ENCODE measurements around the gene SYMPK.

Gene SYMPK

DNA sequence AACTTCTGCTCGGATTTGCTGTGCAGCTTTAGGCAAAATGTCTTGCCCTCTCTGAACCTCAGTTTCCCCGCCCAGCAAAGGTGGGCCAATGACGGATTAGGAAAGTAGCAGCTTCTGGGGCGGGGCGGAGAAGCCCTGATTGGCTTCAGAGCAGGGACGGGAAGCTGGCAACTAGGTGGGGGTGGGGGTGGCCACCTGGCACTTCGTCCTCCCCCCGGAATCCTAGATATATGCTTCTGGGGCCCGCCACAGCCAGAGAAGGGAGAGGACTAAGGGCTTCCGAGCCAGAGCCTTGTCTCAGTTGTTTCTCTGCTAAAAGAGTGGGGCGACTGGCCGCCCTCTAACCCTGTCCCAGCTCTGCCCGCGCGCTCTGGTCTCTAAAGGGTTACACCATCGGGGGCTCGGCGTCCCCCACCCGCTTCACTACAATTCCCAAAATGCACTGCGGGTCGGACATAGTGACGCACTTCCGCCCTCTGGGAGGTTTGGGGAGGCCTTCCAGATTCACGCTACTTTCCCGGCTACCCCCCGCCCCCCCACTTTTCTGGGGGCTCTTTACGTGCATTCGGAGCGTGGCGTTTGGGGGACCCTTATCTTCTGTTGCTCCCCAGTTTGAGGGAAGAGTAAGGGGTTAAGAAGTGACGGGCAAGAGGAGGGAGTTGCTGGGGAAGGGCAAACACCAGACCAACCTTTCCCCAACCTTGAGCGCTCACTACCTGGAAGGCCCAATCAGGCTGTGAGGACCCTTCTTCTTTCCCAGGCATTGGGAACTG is 23.7 kb upstream of the SYMPK start (continued):
- TF ChIP-seq ZNF610 (tag by site-specific recombination; IDR thresholded peaks at IDR 0.05; ENCODE audit: borderline replicate concordance) (no peak), ZNF157 (tag by site-specific recombination; IDR thresholded peaks at IDR 0.05) (no peak), ZNF10 (tag by site-specific recombination; IDR thresholded peaks at IDR 0.05) (no peak), ZNF792 (tag by site-specific recombination; IDR thresholded peaks at IDR 0.05) (no peak), ZNF174 (tag by site-specific recombination; IDR thresholded peaks at IDR 0.05) (no peak), ZFP41 (tag by site-specific recombination; IDR thresholded peaks at IDR 0.05; ENCODE audit: borderline replicate concordance) (no peak), ZBTB21 (tag by site-specific recombination; IDR thresholded peaks at IDR 0.05) (peak; percentile 95), ZNF26 (tag by site-specific recombination; IDR thresholded peaks at IDR 0.05) (no peak), ZNF16 (tag by site-specific recombination; IDR thresholded peaks at IDR 0.05; ENCODE audit: low read depth) (no peak), ZNF302 (tag by site-specific recombination; IDR thresholded peaks at IDR 0.05; ENCODE audit: low read depth) (no peak), OSR2 (tag by site-specific recombination; IDR thresholded peaks at IDR 0.05) (no peak), ZSCAN30 (tag by site-specific recombination; IDR thresholded peaks at IDR 0.05) (0 out of 2 replicates have a peak, but pooled peaks have one; percentile 11), ZNF366 (tag by site-specific recombination; conservative IDR thresholded peaks at IDR 0.05) (no peak), SP2 (tag by site-specific recombination; IDR thresholded peaks at IDR 0.05) (peak; percentile 64), ZNF155 (tag by site-specific recombination; IDR thresholded peaks at IDR 0.05) (no peak), FEZF1 (tag by site-specific recombination; IDR thresholded peaks at IDR 0.05) (no peak), ZNF501 (tag by site-specific recombination; IDR thresholded peaks at IDR 0.05) (no peak), HIC1 (tag by site-specific recombination; IDR thresholded peaks at IDR 0.05) (peak; percentile 80), MZF1 (tag by site-specific recombination; IDR thresholded peaks at IDR 0.05; ENCODE audit: borderline replicate concordance) (no peak)
- TF ChIP-seq, protein P1, sequence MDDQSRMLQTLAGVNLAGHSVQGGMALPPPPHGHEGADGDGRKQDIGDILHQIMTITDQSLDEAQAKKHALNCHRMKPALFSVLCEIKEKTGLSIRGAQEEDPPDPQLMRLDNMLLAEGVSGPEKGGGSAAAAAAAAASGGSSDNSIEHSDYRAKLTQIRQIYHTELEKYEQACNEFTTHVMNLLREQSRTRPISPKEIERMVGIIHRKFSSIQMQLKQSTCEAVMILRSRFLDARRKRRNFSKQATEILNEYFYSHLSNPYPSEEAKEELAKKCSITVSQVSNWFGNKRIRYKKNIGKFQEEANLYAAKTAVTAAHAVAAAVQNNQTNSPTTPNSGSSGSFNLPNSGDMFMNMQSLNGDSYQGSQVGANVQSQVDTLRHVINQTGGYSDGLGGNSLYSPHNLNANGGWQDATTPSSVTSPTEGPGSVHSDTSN (CRISPR knock-in tag; IDR thresholded peaks at IDR 0.05): 0 out of 2 replicates have a peak, but pooled peaks have one; percentile 38
- TF ChIP-seq, protein P2, sequence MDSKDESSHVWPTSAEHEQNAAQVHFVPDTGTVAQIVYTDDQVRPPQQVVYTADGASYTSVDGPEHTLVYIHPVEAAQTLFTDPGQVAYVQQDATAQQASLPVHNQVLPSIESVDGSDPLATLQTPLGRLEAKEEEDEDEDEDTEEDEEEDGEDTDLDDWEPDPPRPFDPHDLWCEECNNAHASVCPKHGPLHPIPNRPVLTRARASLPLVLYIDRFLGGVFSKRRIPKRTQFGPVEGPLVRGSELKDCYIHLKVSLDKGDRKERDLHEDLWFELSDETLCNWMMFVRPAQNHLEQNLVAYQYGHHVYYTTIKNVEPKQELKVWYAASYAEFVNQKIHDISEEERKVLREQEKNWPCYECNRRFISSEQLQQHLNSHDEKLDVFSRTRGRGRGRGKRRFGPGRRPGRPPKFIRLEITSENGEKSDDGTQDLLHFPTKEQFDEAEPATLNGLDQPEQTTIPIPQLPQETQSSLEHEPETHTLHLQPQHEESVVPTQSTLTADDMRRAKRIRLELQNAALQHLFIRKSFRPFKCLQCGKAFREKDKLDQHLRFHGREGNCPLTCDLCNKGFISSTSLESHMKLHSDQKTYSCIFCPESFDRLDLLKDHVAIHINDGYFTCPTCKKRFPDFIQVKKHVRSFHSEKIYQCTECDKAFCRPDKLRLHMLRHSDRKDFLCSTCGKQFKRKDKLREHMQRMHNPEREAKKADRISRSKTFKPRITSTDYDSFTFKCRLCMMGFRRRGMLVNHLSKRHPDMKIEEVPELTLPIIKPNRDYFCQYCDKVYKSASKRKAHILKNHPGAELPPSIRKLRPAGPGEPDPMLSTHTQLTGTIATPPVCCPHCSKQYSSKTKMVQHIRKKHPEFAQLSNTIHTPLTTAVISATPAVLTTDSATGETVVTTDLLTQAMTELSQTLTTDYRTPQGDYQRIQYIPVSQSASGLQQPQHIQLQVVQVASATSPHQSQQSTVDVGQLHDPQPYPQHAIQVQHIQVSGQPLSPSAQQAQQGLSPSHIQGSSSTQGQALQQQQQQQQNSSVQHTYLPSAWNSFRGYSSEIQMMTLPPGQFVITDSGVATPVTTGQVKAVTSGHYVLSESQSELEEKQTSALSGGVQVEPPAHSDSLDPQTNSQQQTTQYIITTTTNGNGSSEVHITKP (tag by site-specific recombination; IDR thresholded peaks at IDR 0.05): peak; percentile 98
- TF ChIP-seq, protein P3, sequence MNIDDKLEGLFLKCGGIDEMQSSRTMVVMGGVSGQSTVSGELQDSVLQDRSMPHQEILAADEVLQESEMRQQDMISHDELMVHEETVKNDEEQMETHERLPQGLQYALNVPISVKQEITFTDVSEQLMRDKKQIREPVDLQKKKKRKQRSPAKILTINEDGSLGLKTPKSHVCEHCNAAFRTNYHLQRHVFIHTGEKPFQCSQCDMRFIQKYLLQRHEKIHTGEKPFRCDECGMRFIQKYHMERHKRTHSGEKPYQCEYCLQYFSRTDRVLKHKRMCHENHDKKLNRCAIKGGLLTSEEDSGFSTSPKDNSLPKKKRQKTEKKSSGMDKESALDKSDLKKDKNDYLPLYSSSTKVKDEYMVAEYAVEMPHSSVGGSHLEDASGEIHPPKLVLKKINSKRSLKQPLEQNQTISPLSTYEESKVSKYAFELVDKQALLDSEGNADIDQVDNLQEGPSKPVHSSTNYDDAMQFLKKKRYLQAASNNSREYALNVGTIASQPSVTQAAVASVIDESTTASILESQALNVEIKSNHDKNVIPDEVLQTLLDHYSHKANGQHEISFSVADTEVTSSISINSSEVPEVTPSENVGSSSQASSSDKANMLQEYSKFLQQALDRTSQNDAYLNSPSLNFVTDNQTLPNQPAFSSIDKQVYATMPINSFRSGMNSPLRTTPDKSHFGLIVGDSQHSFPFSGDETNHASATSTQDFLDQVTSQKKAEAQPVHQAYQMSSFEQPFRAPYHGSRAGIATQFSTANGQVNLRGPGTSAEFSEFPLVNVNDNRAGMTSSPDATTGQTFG (tag by site-specific recombination; IDR thresholded peaks at IDR 0.05; ENCODE audit: borderline replicate concordance): peak; percentile 27; the same call in 1 of the 2 replicates
- TF ChIP-seq, protein P4, sequence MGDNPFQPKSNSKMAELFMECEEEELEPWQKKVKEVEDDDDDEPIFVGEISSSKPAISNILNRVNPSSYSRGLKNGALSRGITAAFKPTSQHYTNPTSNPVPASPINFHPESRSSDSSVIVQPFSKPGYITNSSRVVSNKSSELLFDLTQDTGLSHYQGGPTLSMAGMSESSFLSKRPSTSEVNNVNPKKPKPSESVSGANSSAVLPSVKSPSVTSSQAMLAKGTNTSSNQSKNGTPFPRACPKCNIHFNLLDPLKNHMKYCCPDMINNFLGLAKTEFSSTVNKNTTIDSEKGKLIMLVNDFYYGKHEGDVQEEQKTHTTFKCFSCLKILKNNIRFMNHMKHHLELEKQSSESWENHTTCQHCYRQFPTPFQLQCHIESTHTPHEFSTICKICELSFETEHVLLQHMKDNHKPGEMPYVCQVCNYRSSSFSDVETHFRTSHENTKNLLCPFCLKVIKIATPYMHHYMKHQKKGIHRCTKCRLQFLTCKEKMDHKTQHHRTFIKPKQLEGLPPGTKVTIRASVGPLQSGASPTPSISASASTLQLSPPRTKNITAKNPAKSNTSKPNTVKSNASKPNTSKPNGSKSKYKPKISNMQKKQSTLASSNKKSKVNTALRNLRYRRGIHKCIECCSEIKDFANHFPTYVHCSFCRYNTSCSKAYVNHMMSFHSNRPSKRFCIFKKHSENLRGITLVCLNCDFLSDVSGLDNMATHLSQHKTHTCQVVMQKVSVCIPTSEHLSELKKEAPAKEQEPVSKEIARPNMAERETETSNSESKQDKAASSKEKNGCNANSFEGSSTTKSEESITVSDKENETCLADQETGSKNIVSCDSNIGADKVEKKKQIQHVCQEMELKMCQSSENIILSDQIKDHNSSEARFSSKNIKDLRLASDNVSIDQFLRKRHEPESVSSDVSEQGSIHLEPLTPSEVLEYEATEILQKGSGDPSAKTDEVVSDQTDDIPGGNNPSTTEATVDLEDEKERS (tag by site-specific recombination; IDR thresholded peaks at IDR 0.05): 0 out of 2 replicates have a peak, but pooled peaks have one; percentile 67

All from HEK293 (cell line).